Neutrophil (primary cell): ENCODE measurements around the gene HMMR.
"Not testable (repeated sequence)": the region's sequence is repeated elsewhere in the genome, so short reads cannot be mapped to it uniquely, and the experiment has no call there.

ENCODE experiments used
- H3K27ac ChIP-seq: fragments of 200-600 bp; sonication (generic); 2 replicates; pipeline ENCODE4 v1.5.1; 2016; ENCODE audit warnings: mild to moderate bottlenecking, moderate library complexity
- H3K27me3 ChIP-seq: fragments of 200-600 bp; sonication (generic); 2 replicates; pipeline ENCODE4 v1.6.0; 2016; ENCODE audit warnings: mild to moderate bottlenecking
- H3K36me3 ChIP-seq: fragments of 200-600 bp; sonication (generic); 2 replicates; pipeline ENCODE4 v1.5.1; 2017
- H3K4me1 ChIP-seq, 2 experiments: fragments of 200-600 bp in 1 of 2; sonication (generic) in 1 of 2; 1 replicate in 1 of 2; 2 replicates in 1 of 2; pipeline versions ENCODE4 v1.5.1 to v1.6.1; 2013 to 2016; ENCODE audit warnings: low read depth in 1 of 2, low read length in 1 of 2, mild to moderate bottlenecking in 1 of 2, moderate library complexity in 1 of 2; ENCODE audit not compliant: control insufficient read depth in 1 of 2, insufficient read depth in 1 of 2
- H3K4me3 ChIP-seq, 2 experiments: fragments of 200-600 bp in 1 of 2; sonication (generic) in 1 of 2; 1 replicate in 1 of 2; 2 replicates in 1 of 2; pipeline ENCODE4 v1.5.1; 2013 to 2016; ENCODE audit warnings: low read depth in 1 of 2, low read length in 1 of 2, mild to moderate bottlenecking in 1 of 2, moderate library complexity in 1 of 2
- H3K9me3 ChIP-seq: fragments of 200-600 bp; sonication (generic); 2 replicates; pipeline ENCODE4 v1.5.1; 2016
- CTCF ChIP-seq: fragments of 200-600 bp; sonication (generic); IDR thresholded peaks from 2 replicates; pipeline ENCODE4 v1.5.1; 2016; ENCODE audit warnings: antibody characterized with exemption

Gene HMMR, protein sequence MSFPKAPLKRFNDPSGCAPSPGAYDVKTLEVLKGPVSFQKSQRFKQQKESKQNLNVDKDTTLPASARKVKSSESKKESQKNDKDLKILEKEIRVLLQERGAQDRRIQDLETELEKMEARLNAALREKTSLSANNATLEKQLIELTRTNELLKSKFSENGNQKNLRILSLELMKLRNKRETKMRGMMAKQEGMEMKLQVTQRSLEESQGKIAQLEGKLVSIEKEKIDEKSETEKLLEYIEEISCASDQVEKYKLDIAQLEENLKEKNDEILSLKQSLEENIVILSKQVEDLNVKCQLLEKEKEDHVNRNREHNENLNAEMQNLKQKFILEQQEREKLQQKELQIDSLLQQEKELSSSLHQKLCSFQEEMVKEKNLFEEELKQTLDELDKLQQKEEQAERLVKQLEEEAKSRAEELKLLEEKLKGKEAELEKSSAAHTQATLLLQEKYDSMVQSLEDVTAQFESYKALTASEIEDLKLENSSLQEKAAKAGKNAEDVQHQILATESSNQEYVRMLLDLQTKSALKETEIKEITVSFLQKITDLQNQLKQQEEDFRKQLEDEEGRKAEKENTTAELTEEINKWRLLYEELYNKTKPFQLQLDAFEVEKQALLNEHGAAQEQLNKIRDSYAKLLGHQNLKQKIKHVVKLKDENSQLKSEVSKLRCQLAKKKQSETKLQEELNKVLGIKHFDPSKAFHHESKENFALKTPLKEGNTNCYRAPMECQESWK

DNA sequence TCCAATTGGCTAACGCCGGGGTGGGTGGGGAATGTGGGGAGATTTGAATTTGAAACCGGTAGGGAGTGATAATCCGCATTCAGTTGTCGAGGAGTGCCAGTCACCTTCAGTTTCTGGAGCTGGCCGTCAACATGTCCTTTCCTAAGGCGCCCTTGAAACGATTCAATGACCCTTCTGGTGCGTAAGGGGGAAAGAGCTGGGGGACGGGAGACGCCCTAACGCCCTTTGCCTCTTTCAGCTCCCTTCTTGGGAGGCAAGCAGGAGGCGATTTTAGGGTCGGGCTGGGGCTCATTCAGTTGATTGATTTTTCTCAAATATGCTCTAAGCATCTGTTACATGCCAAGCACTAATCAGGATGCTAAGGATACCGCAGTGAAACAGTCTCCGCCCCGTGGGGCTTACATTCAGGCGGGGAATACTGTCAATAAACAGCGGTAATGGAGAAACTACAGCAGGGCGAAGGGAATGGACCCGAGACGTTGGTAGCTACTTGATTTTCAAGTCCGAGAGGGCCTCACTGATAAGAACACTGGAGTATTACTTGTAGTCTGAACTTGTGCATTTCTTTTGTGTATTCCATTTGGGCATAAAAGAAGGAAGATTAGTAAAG lies at the start of gene HMMR:
HMMR (plus strand) TSS at position 71 of the 610 bp plus-strand sequence; CDS start at position 132, 61 bp downstream.
- Histone ChIP-seq H3K9me3 (no peaks in the 10 kb centered on the region), H3K27me3 (no peaks in the 10 kb centered on the region), H3K36me3 (no peaks in the 10 kb centered on the region), H3K4me1 (peaks cover 29% of the 10 kb centered on the region in 2 experiments), H3K27ac (peak within 1 kb of the TSS; percentile 81), H3K4me3 (peak within 1 kb of the TSS; percentile 85 to 91)
- TF ChIP-seq CTCF: no peak

DNA sequence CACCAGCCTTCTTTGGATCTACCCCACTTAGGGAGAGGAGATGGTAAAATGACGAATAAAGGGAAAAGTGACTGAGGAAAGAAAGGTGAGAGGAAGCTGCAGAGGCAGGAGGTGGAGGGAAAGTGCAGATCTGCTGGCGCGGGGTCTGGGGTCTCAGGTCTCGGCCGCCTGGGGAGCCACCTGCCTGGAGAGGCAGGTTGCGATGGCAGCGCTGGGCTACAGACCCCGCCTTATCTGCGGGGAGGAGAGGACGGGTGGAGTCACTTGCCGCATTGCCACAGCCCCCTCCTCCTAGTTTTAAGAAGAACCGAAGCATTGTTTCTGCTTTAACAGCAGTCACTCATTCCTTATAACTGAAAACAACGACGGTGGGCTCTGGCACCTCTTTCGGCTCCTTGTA lies 44.8 kb upstream of the HMMR start:
- peaks cover 26% of the 10 kb centered on the region for H3K27me3 ChIP-seq
- H3K4me3 ChIP-seq, H3K9me3 ChIP-seq, H3K36me3 ChIP-seq, H3K4me1 ChIP-seq, H3K27ac ChIP-seq: not testable (repeated sequence)

DNA sequence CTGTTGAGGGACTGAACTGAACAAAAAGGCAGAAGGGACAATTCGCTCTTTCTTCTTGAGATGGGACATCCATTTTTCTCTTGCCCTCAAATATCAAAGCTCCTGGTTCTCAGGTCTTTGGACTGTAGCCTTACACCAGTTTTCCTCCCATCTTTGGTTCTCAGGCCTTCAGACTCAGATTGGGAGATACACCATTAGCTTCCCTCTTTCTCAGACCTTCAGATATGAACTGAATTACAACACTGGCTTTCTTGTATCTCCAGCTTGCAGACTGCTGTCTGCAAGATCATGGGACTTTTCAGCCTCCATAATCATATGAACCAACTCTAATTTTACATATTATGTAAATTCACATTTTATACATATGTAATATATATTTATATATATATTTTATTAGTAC lies 35.6 kb upstream of the HMMR start:
- TF ChIP-seq CTCF: no peak
- no peaks in the 10 kb centered on the region for H3K36me3 ChIP-seq
- no peak overlapping the region for H3K4me3 ChIP-seq
- H3K27ac ChIP-seq: no peak overlapping the region
- no peaks in the 10 kb centered on the region for H3K9me3 ChIP-seq
- H3K4me1 ChIP-seq: no peaks in the 10 kb centered on the region
- no peaks in the 10 kb centered on the region for H3K27me3 ChIP-seq

DNA sequence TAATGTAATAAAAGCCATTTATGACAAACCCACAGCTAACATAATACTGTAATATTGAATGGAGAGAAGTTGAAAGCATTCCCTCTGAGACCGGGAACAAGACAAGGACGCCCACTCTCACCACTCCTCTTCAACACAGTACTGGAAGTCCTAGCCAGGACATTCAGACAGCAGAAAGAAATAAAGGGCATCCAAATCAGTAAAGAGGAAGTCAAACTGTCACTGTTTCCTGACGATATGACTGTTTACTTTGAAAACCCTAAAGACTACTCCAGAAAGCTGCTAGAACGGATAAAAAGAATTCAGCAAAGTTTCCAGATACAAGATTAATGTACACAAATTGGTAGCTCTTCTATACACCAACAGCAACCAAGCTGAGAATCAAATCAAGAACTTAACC lies 34.3 kb upstream of the HMMR start:
- H3K4me3 ChIP-seq, H3K27ac ChIP-seq, H3K9me3 ChIP-seq: not testable (repeated sequence)

GRCh38 chr5:163432544-163432943 lies 27.9 kb upstream of the HMMR start:
- Histone ChIP-seq H3K36me3 (no peaks in the 10 kb centered on the region), H3K4me1 (peaks cover 5 to 6% of the 10 kb centered on the region in 2 experiments), H3K4me3 (no peak overlapping the region), H3K27ac (no peak overlapping the region), H3K9me3 (no peaks in the 10 kb centered on the region), H3K27me3 (no peaks in the 10 kb centered on the region)
- no peak for TF ChIP-seq CTCF

More for the DNA sequence above, 34.3 kb upstream of the HMMR start:
- not testable (repeated sequence) for H3K27me3 ChIP-seq, H3K4me1 ChIP-seq, H3K36me3 ChIP-seq

GRCh38 chr5:163433271-163433670 lies 27.2 kb upstream of the HMMR start:
- Histone ChIP-seq H3K9me3 (no peaks in the 10 kb centered on the region), H3K4me1 (peaks cover 11 to 12% of the 10 kb centered on the region in 2 experiments), H3K27ac (no peak overlapping the region), H3K36me3 (no peaks in the 10 kb centered on the region), H3K4me3 (no peak overlapping the region), H3K27me3 (no peaks in the 10 kb centered on the region)
- no peak for TF ChIP-seq CTCF
